Activated CD4-positive, alpha-beta T cell treated with anti-CD3 and anti-CD28 coated beads, Interleukin-2, amount 10 ng/mL, durations not matched to agents 7 days and 5 days (primary cell): ENCODE results near the gene PGAP6. TPM values are rescaled to one million over a fixed set of nuclear protein-coding genes. Genes with fewer than 3 reads are reported as not detected.
"Not testable (repeated sequence)": the region's sequence is repeated elsewhere in the genome, so short reads cannot be mapped to it uniquely, and the experiment has no call there.

Source experiments
- CTCF ChIA-PET: fragments of 350-600 bp; sonication (Branson Sonifier 250); formaldehyde crosslinking; loops from one replicate; lab custom pipeline; 2021; ENCODE audit warnings: antibody characterized with exemption; lab: Charles Lee
- POLR2A ChIA-PET: fragments of 350-600 bp; sonication (Branson Sonifier 250); formaldehyde crosslinking; loops from one replicate; lab custom pipeline; 2021; ENCODE audit warnings: antibody characterized with exemption; lab: Charles Lee
- DNase-seq: peaks from one replicate; pipeline ENCODE4 v3.0.0-alpha.2; 2020
- H3K27ac Mint-ChIP-seq: one replicate; pipeline ENCODE4 v1.8.0; 2021; ENCODE audit warnings: mild to moderate bottlenecking, moderate library complexity, mixed read lengths
- H3K27me3 Mint-ChIP-seq: one replicate; pipeline ENCODE4 v1.8.0; 2021; ENCODE audit warnings: mixed read lengths
- H3K36me3 Mint-ChIP-seq: one replicate; pipeline ENCODE4 v1.8.0; 2021; ENCODE audit warnings: low read depth, mixed read lengths
- H3K4me1 Mint-ChIP-seq: one replicate; pipeline ENCODE4 v1.8.0; 2021; ENCODE audit warnings: mixed read lengths
- H3K4me3 Mint-ChIP-seq: one replicate; pipeline ENCODE4 v1.8.0; 2021; ENCODE audit warnings: mild to moderate bottlenecking, moderate library complexity, mixed read lengths
- H3K9me3 Mint-ChIP-seq: one replicate; pipeline ENCODE4 v1.8.0; 2021; ENCODE audit warnings: mixed read lengths
- total RNA-seq, 2 experiments: library from RNA; stranded (reverse); gene quantifications; one replicate each; pipeline ENCODE4 v1.2.3, GENCODE V29; 2021

The PGAP6 gene
- total RNA-seq, 2 experiments from 2014 or later = 85.2 to 99.2 TPM

DNA sequence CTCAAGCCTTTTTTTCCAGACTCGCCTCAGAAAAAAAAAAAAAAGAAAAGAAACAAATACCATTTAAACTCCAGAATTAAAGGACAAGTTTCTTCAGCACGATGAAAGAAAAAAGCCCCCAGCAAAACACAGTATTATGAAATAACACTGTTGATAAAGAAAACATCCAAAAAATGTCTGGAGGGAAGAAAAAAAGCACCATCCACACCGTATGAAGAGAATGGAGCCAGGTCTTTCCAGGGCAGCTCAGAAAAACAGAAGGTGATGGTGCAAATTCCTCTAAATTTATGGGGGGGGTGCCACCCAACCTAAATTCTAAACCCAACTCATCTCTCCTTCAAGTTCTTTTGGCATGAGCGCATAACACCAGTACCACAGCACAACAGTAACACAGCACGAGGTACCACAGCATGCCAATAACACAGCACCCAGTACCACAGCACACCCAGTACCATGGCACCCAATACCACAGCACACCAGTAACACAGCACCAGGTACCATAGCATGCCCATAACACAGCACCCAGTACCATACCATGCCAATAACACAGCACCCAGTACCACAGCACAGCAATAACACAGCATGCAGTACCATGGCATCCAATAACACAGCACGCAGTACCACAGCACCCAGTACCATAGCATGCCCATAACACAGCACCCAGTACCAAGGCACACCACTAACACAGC lies 48.2 kb downstream of the PGAP6 start:
- Mint-ChIP-seq H3K36me3 (peaks cover 6% of the 10 kb centered on the region), H3K4me1 (peaks cover 27% of the 10 kb centered on the region), H3K27ac (no peak overlapping the region), H3K27me3 (no peaks in the 10 kb centered on the region), H3K9me3 (no peaks in the 10 kb centered on the region), H3K4me3 (no peak overlapping the region)
- CTCF ChIA-PET = no interaction called here
- no peak for DNase-seq
- POLR2A ChIA-PET = interaction anchor here (0.6 kb wide), 1 partner anchor 195 kb away, joined by 5 read pairs; no protein-coding TSS in a partner anchor

DNA sequence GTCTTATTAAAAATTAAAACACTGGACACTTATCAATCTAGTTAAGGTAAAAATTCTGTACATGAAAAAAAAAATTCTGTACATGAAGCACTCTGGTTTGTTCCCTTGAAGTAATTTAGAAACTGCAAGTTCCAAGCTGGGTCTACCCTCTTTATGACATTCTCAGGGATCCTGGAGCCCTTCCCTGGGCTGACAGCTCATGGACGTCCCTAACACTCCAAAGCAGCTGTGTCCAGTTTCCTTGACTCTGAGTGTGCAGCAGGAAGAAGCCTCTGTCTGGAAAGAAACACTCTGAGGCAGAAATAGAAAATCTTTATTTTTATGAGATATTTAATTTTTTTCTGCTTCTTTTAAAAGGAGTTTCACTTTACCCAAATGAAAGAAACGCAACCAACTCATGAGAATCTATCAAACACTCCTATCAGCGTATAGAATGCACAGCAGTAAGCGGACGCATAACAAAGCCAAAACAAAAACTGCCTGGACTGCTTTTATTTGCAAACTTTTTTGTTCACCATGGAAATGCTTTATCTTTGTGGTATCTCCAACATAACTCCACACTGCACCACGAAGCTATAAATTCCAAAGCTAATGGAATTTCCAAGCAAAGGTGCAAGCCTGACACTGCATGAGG lies 50.5 kb downstream of the PGAP6 start:
- H3K4me3 Mint-ChIP-seq, H3K27ac Mint-ChIP-seq, DNase-seq, H3K9me3 Mint-ChIP-seq, H3K36me3 Mint-ChIP-seq, CTCF ChIA-PET, POLR2A ChIA-PET, H3K27me3 Mint-ChIP-seq: not testable (repeated sequence)
- H3K4me1 Mint-ChIP-seq = peaks cover 32% of the 10 kb centered on the region

DNA sequence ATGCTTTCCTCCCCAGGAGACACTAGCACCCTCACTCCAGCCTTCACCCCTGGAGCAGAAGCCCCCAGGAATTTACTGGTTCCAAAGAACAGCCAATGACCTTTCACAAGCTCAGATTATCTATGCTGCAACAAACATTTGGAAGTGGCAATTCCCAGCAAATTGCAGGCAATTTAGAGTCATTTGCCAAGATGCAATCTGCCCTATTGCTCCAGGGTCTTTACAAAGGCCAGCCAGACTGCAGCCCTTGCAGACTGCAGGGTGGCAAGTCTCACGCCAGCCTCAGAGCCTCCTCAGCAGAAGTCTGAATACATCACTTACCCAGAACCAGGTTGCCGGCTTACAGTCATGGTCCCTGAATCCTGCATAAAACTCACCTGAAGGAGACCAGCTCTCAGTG lies 51.0 kb downstream of the PGAP6 start:
- DNase-seq = no peak
- H3K9me3 Mint-ChIP-seq = no peaks in the 10 kb centered on the region
- CTCF ChIA-PET = no interaction called here
- H3K27ac Mint-ChIP-seq = no peak overlapping the region
- H3K27me3 Mint-ChIP-seq = no peaks in the 10 kb centered on the region
- POLR2A ChIA-PET = no interaction called here
- H3K4me1 Mint-ChIP-seq = peaks cover 31% of the 10 kb centered on the region
- H3K4me3 Mint-ChIP-seq = no peak overlapping the region
- H3K36me3 Mint-ChIP-seq = peaks cover 6% of the 10 kb centered on the region

DNA sequence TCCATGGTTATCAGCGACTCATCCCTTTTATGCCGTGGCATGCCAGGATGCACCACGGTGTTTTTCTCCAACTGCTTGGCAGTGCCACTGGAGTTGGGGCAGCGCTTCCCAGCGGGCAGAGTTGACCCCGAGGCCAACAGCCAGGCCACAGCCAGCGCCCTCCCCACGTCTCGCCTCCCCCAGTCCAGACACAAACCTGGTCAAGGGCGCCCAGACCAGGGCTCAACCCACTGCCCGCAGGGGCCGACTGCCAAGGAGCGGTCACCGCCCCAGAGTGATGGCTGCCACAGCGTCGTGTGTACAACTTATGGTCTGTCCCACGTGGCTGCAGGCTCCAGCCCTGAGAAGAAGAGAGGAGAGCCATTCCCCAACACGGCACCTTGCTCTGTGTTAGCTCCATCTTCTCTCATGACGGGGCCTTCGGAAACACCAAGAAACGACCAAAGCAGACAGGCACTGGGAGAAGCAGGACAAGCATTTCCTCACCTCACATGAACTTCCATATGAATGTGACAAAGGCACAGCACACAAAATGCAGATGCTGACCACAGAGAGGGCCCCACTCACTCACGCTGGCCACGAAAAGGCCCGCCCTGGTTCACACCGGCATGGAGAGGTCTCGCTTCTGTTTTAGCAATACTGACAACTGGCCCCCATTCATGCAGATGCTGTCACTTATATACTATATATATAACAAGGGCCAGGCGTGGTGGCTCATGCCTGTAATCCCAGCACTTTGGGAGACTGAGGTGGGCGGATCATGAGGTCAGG lies 56.2 kb downstream of the PGAP6 start:
- Mint-ChIP-seq H3K36me3 (peaks cover 4% of the 10 kb centered on the region), H3K27me3 (no peaks in the 10 kb centered on the region), H3K4me1 (peaks cover 43% of the 10 kb centered on the region), H3K27ac (peak overlapping the region; percentile 79), H3K4me3 (peak overlapping the region; percentile 51), H3K9me3 (no peaks in the 10 kb centered on the region)
- ChIA-PET CTCF (interaction anchor here (0.9 to 1.3 kb wide), 3 partner anchors 19 to 98 kb away, joined by 3 read pairs; no protein-coding TSS in a partner anchor), POLR2A (no interaction called here)
- no peak for DNase-seq

DNA sequence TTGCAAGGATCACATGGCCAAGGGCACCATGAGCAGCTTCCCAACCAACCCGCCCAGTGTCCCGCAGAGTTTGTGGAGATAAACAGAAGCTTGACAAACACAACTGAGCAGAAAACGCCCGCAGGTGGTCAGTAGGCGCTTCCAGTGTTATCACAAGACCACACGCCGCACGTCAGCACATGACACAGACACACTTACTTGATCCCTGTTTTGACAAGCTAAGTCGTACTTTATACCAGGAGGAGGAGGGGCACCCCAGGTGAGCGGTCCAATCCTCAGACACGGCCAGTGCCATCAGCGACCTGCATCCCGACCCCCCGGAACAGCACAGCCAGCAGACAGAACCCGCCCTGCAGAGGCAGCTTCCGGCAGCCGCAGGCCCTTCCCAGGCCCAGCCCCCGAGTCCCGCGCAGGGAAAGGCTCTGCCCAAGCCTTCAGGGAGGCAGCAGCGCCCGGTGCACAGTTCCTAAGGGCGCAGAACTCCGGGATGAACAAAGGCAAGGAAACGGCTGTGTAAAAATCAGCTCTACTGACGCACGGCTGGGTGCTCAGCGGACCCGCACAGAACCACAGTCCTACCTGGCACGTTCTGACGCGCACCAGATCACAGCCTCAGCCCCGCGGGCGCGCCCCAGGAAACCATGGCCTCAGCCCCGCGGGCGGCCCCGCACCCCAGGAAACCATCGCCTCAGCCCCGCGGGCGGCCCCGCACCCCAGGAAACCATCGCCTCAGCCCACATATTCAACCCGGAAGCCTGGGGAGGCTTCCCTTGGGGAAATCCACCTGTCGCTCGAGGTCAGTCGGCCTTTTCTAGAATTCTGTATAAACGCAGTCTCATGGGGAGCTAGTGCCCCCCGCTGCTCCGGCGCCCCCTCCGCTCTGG lies 57.1 kb downstream of the PGAP6 start:
- peak overlapping the region; percentile 51 for H3K4me3 Mint-ChIP-seq
- H3K4me1 Mint-ChIP-seq = peaks cover 47% of the 10 kb centered on the region
- no peaks in the 10 kb centered on the region for H3K27me3 Mint-ChIP-seq
- peak; percentile 70 for DNase-seq
- H3K36me3 Mint-ChIP-seq = no peaks in the 10 kb centered on the region
- POLR2A ChIA-PET = interaction anchor here (0.5 kb wide), 1 partner anchor 58 kb away, joined by 3 read pairs; no protein-coding TSS in a partner anchor
- H3K9me3 Mint-ChIP-seq = no peaks in the 10 kb centered on the region
- peak overlapping the region; percentile 79 for H3K27ac Mint-ChIP-seq
- CTCF ChIA-PET = interaction anchor here (0.6 to 1.2 kb wide), 3 partner anchors 11 to 221 kb away, joined by 3 to 4 read pairs (median 3); no protein-coding TSS in a partner anchor

DNA sequence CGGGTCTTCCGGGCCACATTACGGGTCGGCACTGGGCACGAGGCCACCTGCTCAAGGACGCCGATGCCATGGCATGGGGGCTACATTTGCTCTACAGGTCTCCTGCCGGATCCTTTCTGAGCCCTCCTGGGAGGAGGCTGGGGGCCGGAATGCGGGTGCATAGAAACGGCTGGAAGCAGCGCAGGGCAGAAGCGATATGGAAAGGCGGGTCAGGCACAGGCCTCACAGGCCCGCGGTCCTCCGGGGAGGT lies 57.7 kb downstream of the PGAP6 start:
- H3K36me3 Mint-ChIP-seq = peaks cover under 1% of the 10 kb centered on the region
- peak overlapping the region; percentile 51 for H3K4me3 Mint-ChIP-seq
- H3K9me3 Mint-ChIP-seq = no peaks in the 10 kb centered on the region
- peak overlapping the region; percentile 76 for H3K27ac Mint-ChIP-seq
- ChIA-PET POLR2A (interaction anchor here (0.5 kb wide), 1 partner anchor 59 kb away, joined by 3 read pairs; no protein-coding TSS in a partner anchor), CTCF (interaction anchor here (0.6 to 1.2 kb wide), 2 partner anchors 10 to 220 kb away, joined by 3 to 4 read pairs; no protein-coding TSS in a partner anchor)
- no peak for DNase-seq
- H3K27me3 Mint-ChIP-seq = no peaks in the 10 kb centered on the region
- peaks cover 47% of the 10 kb centered on the region for H3K4me1 Mint-ChIP-seq

DNA sequence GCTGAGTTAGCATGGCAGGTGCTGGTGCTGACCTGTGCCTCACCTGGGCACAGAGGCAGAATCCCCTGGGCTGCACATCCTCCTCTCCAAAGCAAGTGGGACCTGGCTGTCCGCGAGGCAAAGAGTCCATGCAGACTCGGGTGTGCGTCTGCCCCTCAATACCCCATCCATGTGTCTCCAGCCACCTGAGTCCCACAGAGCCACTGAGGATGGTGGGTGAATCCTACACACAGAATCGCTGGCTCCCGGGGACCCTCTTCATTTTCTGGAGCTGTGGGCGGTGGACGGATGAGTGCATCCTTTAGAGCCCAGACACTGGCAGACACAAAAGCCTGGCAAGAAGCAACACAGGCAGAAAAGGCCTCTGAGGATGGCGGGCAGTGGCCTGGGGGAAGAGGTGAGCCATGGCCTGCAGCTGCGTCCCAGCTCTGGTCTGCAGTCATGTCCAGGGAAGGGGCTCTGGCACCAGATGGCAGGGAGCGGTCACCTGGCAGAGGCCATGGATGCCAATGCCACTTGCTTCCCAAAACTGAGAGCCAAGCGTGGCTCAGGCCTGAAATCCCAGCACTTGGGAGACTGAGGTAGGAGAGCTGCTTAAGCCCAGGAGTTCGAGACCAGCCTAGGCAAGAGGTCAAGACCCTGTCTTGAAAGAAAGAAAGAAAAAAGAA lies 59.2 kb downstream of the PGAP6 start:
- H3K27ac Mint-ChIP-seq = no peak overlapping the region
- no peak for DNase-seq
- H3K9me3 Mint-ChIP-seq = no peaks in the 10 kb centered on the region
- CTCF ChIA-PET = interaction anchor here (1.5 kb wide), 1 partner anchor 27 kb away, joined by 4 read pairs; no protein-coding TSS in a partner anchor
- POLR2A ChIA-PET = no interaction called here
- H3K4me1 Mint-ChIP-seq = peaks cover 48% of the 10 kb centered on the region
- H3K4me3 Mint-ChIP-seq = no peak overlapping the region
- H3K36me3 Mint-ChIP-seq = peaks cover 2% of the 10 kb centered on the region
- H3K27me3 Mint-ChIP-seq = no peaks in the 10 kb centered on the region

DNA sequence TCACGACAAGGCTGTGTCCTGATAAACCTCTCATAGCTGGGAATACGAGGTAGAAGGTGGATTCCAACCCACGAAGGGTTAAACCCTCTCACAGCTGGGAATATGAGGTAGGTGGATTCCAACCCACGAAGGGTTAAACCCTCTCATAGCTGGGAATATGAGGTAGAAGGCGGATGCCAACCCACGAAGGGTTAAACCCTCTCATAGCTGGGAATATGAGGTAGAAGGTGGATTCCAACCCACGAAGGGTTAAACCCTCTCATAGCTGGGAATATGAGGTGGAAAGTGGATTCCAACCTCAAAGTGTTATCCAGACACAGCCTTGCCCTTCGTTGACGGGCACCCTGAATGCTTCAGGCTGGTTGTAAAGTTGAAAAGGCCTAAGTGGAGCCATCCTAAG lies 60.2 kb downstream of the PGAP6 start:
- H3K36me3 Mint-ChIP-seq = peaks cover 2% of the 10 kb centered on the region
- no peaks in the 10 kb centered on the region for H3K27me3 Mint-ChIP-seq
- no peak for DNase-seq
- H3K4me3 Mint-ChIP-seq = no peak overlapping the region
- ChIA-PET POLR2A (no interaction called here), CTCF (interaction anchor here (1.0 to 1.5 kb wide), 2 partner anchors 11 to 28 kb away, joined by 3 to 4 read pairs; no protein-coding TSS in a partner anchor)
- H3K9me3 Mint-ChIP-seq = no peaks in the 10 kb centered on the region
- no peak overlapping the region for H3K27ac Mint-ChIP-seq
- H3K4me1 Mint-ChIP-seq = peaks cover 42% of the 10 kb centered on the region

Other genes starting within 250 kb of the PGAP6 start
- gene NPRL3, start 243.3 kb downstream of the PGAP6 start, total RNA-seq = 10 to 100 TPM; 37.7 to 38.9 TPM
- gene HBZ, start 229.3 kb downstream of the PGAP6 start, total RNA-seq = not detected
- not detected for gene HBM, start 216.0 kb downstream of the PGAP6 start, total RNA-seq
- under 1 TPM in 1 of 2 experiments, not detected in 1; 0.40 TPM for gene HBA2, start 209.1 kb downstream of the PGAP6 start, total RNA-seq
- not detected for gene HBA1, start 205.3 kb downstream of the PGAP6 start, total RNA-seq
- not detected for gene HBQ1, start 201.5 kb downstream of the PGAP6 start, total RNA-seq
- 10 to 100 TPM; 52.6 to 53.7 TPM for gene LUC7L, start 152.5 kb downstream of the PGAP6 start, total RNA-seq
- 10 to 100 TPM; 16.0 to 19.6 TPM for gene FAM234A, start 147.2 kb downstream of the PGAP6 start, total RNA-seq
- not detected for gene RGS11, start 106.0 kb downstream of the PGAP6 start, total RNA-seq
- not detected for gene ARHGDIG, start 101.4 kb downstream of the PGAP6 start, total RNA-seq
- not detected for gene PDIA2, start 98.8 kb downstream of the PGAP6 start, total RNA-seq
- 10 to 100 TPM; 25.5 to 30.6 TPM for gene AXIN1, start 29.3 kb downstream of the PGAP6 start, total RNA-seq
- gene MRPL28, start 11.4 kb downstream of the PGAP6 start, total RNA-seq = 10 to 100 TPM; 78.4 to 80.0 TPM
- 10 to 100 TPM; 27.0 to 30.9 TPM for gene NME4, start 15.2 kb upstream of the PGAP6 start, total RNA-seq
- 1 to 10 TPM; 5.3 to 6.9 TPM for gene DECR2, start 19.9 kb upstream of the PGAP6 start, total RNA-seq
- 10 to 100 TPM; 22.7 to 26.0 TPM for gene RAB11FIP3, start 43.7 kb upstream of the PGAP6 start, total RNA-seq
- 10 to 100 TPM; 59.1 to 72.1 TPM for gene CAPN15, start 145.7 kb upstream of the PGAP6 start, total RNA-seq
- gene PRR35, start 178.4 kb upstream of the PGAP6 start, total RNA-seq = not detected
- 1 to 10 TPM; 1.9 to 2.7 TPM for gene NHLRC4, start 185.0 kb upstream of the PGAP6 start, total RNA-seq
- gene PIGQ, start 188.0 kb upstream of the PGAP6 start, total RNA-seq = 10 to 100 TPM; 44.5 to 46.1 TPM
- 10 to 100 TPM; 13.3 to 17.6 TPM for gene RAB40C, start 208.1 kb upstream of the PGAP6 start, total RNA-seq
- gene WFIKKN1, start 249.0 kb upstream of the PGAP6 start, total RNA-seq = 1 to 10 TPM; 1.8 to 2.7 TPM